Measurements from ENCODE around the gene PHETA1. TPM values are rescaled to one million over a fixed set of nuclear protein-coding genes. Genes with fewer than 3 reads are reported as not detected.
"Not testable (repeated sequence)": the region's sequence is repeated elsewhere in the genome, so short reads cannot be mapped to it uniquely, and the experiment has no call there.

Gene PHETA1
- total and polyA plus RNA-seq, 5 donors from 2014 or later = 0.34 to 2.4 (median 1.1) TPM

DNA sequence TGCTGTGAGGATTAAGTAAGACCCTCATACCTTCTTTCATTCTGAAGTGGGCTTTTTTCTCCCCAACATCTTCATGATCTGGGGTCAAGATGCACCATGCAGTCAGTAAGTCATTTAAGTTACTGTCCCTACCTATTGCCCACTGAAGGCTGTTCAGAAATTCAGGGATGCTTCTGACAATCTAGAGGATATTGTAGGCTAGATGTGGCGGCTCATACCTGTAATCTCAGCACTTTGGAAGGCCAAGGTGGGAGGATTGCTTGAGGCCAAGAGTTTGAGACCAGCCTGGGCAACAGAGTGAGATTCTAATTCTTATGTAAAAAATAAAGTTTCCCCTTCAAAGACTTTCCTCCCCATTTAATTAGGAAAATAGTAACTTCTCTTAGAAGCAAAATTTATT is 28.7 kb downstream of the PHETA1 start:
- Mint-ChIP-seq H3K36me3 (no peaks in the 10 kb centered on the region), H3K27ac (no peak overlapping the region), H3K9me3 (peaks cover 0 to 4% (median 1%) of the 10 kb centered on the region in 7 donors), H3K4me1 (no peaks in the 10 kb centered on the region), H3K4me3 (no peak overlapping the region), H3K27me3 (peaks cover 7% of the 10 kb centered on the region)
- no peaks in the 10 kb centered on the region for H3K36me3 ChIP-seq (ENCODE audit: control insufficient read depth, insufficient read depth, low read length)
- H3K4me3 ChIP-seq (ENCODE audit: low read depth, low read length) = no peak overlapping the region
- H3K27me3 ChIP-seq (ENCODE audit: control insufficient read depth, insufficient read depth, low read length) = no peaks in the 10 kb centered on the region
- no peak overlapping the region for H3K27ac ChIP-seq (ENCODE audit: insufficient read depth, low read length, poor library complexity, severe bottlenecking)
- ATAC-seq (ENCODE audit: low read depth in 2 of 2) = no peak
- no peaks in the 10 kb centered on the region for H3K4me1 ChIP-seq (ENCODE audit: control insufficient read depth, insufficient read depth, low read length, poor library complexity, severe bottlenecking)
- H3K9me3 ChIP-seq (ENCODE audit: control insufficient read depth in 2 of 2, low read length in 2 of 2) = no peaks in the 10 kb centered on the region
- DNase-seq = no peak

DNA sequence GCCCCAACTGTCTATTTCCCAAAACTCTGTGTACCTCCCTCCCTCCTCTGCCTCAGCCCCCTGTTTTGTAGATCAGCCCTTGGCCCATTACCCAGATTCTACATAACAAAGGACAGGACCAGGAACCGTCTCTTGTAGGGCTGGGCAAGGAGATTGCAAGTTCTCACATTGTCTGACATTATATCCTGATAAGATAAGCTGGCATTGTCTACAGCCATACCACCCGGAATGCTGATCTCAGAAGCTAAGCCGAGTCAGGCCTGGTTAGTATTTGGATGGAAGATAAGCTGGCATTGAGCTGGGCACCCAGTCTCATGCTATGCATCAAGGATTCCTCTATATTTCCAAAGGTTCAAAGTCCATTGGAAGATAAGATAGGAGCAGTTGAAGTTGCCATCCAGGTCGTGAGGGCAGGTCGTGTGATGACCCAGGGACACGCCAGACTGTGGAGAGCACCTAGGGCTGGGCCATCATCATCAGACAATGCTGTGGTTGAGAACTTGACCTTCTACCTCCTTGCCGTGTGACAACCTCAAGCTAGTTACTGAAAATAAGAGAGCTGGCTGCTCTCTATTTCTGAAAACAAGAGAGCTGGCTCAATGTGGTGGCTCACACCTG is 29.5 kb downstream of the PHETA1 start:
- Mint-ChIP-seq H3K36me3 (no peaks in the 10 kb centered on the region), H3K4me1 (no peaks in the 10 kb centered on the region), H3K4me3 (no peak overlapping the region), H3K9me3 (peaks cover 0 to 4% (median 1%) of the 10 kb centered on the region in 7 donors), H3K27me3 (peaks cover 7% of the 10 kb centered on the region), H3K27ac (no peak overlapping the region)
- Histone ChIP-seq H3K36me3 (ENCODE audit: control insufficient read depth, insufficient read depth, low read length) (no peaks in the 10 kb centered on the region), H3K4me3 (ENCODE audit: low read depth, low read length) (no peak overlapping the region), H3K9me3 (ENCODE audit: control insufficient read depth in 2 of 2, low read length in 2 of 2) (no peaks in the 10 kb centered on the region), H3K4me1 (ENCODE audit: control insufficient read depth, insufficient read depth, low read length, poor library complexity, severe bottlenecking) (no peaks in the 10 kb centered on the region), H3K27me3 (ENCODE audit: control insufficient read depth, insufficient read depth, low read length) (no peaks in the 10 kb centered on the region), H3K27ac (ENCODE audit: insufficient read depth, low read length, poor library complexity, severe bottlenecking) (no peak overlapping the region)
- DNase-seq = no peak
- ATAC-seq (ENCODE audit: low read depth in 2 of 2) = no peak

DNA sequence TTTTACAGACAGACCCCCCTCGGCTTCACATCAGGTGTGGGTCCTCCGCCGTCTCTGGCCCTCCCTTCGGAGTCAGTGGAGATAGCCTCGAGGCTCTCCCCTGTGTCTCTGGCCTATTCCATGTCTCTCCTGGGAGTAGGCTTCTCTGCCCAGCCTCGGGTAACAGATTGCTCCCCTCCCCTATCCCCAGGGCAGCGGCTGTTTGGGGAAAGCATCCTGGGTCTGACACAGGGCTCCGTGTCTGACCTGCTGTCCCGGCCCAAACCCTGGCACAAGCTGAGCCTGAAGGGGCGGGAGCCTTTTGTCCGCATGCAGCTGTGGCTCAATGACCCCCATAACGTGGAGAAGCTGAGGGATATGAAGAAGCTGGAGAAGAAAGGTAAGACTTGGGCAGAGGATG is 30.8 kb downstream of the PHETA1 start:
- no peak overlapping the region for H3K27ac ChIP-seq (ENCODE audit: insufficient read depth, low read length, poor library complexity, severe bottlenecking)
- Mint-ChIP-seq H3K27ac (no peak overlapping the region), H3K36me3 (no peaks in the 10 kb centered on the region), H3K27me3 (peaks cover 7% of the 10 kb centered on the region), H3K4me3 (no peak overlapping the region), H3K4me1 (no peaks in the 10 kb centered on the region), H3K9me3 (peaks cover 0 to 2% (median 0%) of the 10 kb centered on the region in 7 donors)
- H3K4me3 ChIP-seq (ENCODE audit: low read depth, low read length) = no peak overlapping the region
- no peaks in the 10 kb centered on the region for H3K4me1 ChIP-seq (ENCODE audit: control insufficient read depth, insufficient read depth, low read length, poor library complexity, severe bottlenecking)
- ATAC-seq (ENCODE audit: low read depth in 2 of 2) (no peak), DNase-seq (no peak)
- no peaks in the 10 kb centered on the region for H3K36me3 ChIP-seq (ENCODE audit: control insufficient read depth, insufficient read depth, low read length)
- no peaks in the 10 kb centered on the region for H3K27me3 ChIP-seq (ENCODE audit: control insufficient read depth, insufficient read depth, low read length)
- no peaks in the 10 kb centered on the region for H3K9me3 ChIP-seq (ENCODE audit: control insufficient read depth in 2 of 2, low read length in 2 of 2)

DNA sequence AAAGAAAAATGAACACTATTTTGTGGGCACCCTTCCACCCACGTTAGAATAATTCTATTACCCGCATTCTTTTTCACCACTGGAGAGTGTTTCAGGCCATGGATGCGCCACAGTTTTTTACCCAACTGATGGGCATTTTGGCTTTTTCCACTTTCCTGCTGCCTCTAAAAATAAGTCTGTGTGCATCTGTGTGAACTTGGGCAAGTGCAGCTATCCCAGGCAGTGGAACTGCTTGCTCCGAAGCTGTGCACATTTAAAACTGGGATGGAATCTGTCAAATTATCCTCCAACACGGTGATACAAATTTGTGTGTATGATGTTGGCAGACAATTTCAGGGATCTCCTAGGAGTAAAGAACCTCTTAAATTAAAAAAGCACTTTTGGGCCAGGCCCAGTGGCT is 31.5 kb downstream of the PHETA1 start:
- Histone ChIP-seq H3K4me3 (ENCODE audit: low read depth, low read length) (no peak overlapping the region), H3K27me3 (ENCODE audit: control insufficient read depth, insufficient read depth, low read length) (no peaks in the 10 kb centered on the region), H3K9me3 (ENCODE audit: control insufficient read depth in 2 of 2, low read length in 2 of 2) (no peaks in the 10 kb centered on the region), H3K27ac (ENCODE audit: insufficient read depth, low read length, poor library complexity, severe bottlenecking) (no peak overlapping the region), H3K36me3 (ENCODE audit: control insufficient read depth, insufficient read depth, low read length) (no peaks in the 10 kb centered on the region), H3K4me1 (ENCODE audit: control insufficient read depth, insufficient read depth, low read length, poor library complexity, severe bottlenecking) (no peaks in the 10 kb centered on the region)
- Mint-ChIP-seq H3K4me1 (no peaks in the 10 kb centered on the region), H3K27me3 (peaks cover 9% of the 10 kb centered on the region), H3K9me3 (peaks cover 0 to 2% (median 0%) of the 10 kb centered on the region in 7 donors), H3K36me3 (no peaks in the 10 kb centered on the region), H3K4me3 (no peak overlapping the region), H3K27ac (no peak overlapping the region)
- DNase-seq (no peak), ATAC-seq (ENCODE audit: low read depth in 2 of 2) (no peak)

DNA sequence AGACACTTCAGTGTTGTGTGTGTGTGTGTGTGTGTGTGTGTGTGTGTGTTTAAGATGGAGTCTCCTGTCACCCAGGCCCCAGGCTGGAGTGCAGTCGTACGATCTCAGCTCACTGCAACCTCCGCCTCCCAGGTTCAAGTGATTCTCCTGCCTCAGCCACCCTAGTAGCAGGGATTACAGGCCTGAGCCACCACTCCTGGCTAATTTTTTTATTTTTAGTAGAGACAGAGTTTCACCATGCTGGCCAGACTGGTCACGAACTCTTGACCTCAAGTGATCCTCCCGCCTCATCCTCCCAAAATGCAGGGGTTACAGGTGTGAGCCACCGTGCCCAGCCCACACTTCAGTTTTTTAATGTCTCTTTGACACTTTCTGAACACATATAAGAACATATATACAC is 32.5 kb downstream of the PHETA1 start:
- H3K4me1 ChIP-seq (ENCODE audit: control insufficient read depth, insufficient read depth, low read length, poor library complexity, severe bottlenecking) = not testable (repeated sequence)

DNA sequence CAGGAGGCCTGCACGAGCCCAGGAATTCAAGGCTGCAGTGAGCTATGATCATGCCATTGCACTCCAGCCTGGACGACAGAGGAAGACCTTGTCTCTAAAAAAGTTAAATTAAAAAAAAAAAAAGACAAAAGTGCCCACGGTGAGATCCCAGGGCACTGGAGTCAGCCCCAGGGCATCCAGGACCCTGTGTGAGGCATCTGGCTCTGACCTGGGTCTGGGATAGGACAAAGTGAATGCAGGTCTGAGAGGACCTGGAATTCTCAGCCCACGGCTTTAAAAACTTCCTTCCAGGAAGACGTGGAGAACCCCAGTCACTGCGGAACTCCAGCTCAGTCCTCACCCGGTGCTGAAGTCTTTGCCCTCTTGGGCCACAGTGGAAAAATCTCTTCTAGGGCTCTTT is 33.1 kb downstream of the PHETA1 start:
- H3K4me3 Mint-ChIP-seq = no peak overlapping the region
- Histone ChIP-seq H3K36me3 (ENCODE audit: control insufficient read depth, insufficient read depth, low read length) (no peaks in the 10 kb centered on the region), H3K9me3 (ENCODE audit: control insufficient read depth in 2 of 2, low read length in 2 of 2) (no peaks in the 10 kb centered on the region), H3K27me3 (ENCODE audit: control insufficient read depth, insufficient read depth, low read length) (no peaks in the 10 kb centered on the region), H3K27ac (ENCODE audit: insufficient read depth, low read length, poor library complexity, severe bottlenecking) (no peak overlapping the region), H3K4me3 (ENCODE audit: low read depth, low read length) (no peak overlapping the region), H3K4me1 (ENCODE audit: control insufficient read depth, insufficient read depth, low read length, poor library complexity, severe bottlenecking) (no peaks in the 10 kb centered on the region)
- no peak for DNase-seq
- H3K27me3 Mint-ChIP-seq = peaks cover 12% of the 10 kb centered on the region
- H3K27ac Mint-ChIP-seq = no peak overlapping the region
- no peaks in the 10 kb centered on the region for H3K36me3 Mint-ChIP-seq
- ATAC-seq (ENCODE audit: low read depth in 2 of 2) = no peak
- H3K4me1 Mint-ChIP-seq = peaks cover 0 to 2% (median 0%) of the 10 kb centered on the region in 4 donors
- H3K9me3 Mint-ChIP-seq = peaks cover 0 to 2% (median 0%) of the 10 kb centered on the region in 7 donors

More for the DNA sequence above, 32.5 kb downstream of the PHETA1 start:
- ATAC-seq (ENCODE audit: low read depth in 2 of 2); H3K36me3 Mint-ChIP-seq; H3K27me3 ChIP-seq (ENCODE audit: control insufficient read depth, insufficient read depth, low read length); H3K4me3 ChIP-seq (ENCODE audit: low read depth, low read length); H3K4me3 Mint-ChIP-seq; DNase-seq; H3K27ac ChIP-seq (ENCODE audit: insufficient read depth, low read length, poor library complexity, severe bottlenecking); H3K36me3 ChIP-seq (ENCODE audit: control insufficient read depth, insufficient read depth, low read length); H3K9me3 ChIP-seq (ENCODE audit: control insufficient read depth in 2 of 2, low read length in 2 of 2); H3K4me1 Mint-ChIP-seq; H3K27ac Mint-ChIP-seq; H3K9me3 Mint-ChIP-seq: not testable (repeated sequence)
- peaks cover 12% of the 10 kb centered on the region for H3K27me3 Mint-ChIP-seq

DNA sequence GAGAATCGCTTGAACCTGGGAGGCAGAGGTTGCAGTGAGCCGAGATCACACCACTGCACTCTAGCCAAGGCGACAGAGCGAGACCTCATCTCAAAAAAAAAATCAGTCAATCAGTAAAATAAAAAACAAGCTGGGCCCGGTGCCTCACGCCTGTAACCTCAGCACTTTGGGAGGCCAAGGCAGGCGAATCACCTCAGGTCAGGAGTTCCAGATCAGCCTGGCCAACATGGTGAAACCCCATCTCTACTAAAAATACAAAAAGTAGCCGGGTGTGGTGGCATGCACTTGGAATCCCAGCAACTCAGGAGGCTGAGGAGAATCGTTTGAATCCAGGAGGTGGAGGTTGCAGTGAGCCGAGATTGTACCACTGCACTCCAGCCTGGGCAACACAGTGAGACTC is 33.6 kb downstream of the PHETA1 start:
- H3K9me3 Mint-ChIP-seq; ATAC-seq (ENCODE audit: low read depth in 2 of 2); H3K36me3 Mint-ChIP-seq; H3K9me3 ChIP-seq (ENCODE audit: control insufficient read depth in 2 of 2, low read length in 2 of 2); H3K4me3 Mint-ChIP-seq; H3K27ac ChIP-seq (ENCODE audit: insufficient read depth, low read length, poor library complexity, severe bottlenecking); H3K36me3 ChIP-seq (ENCODE audit: control insufficient read depth, insufficient read depth, low read length); H3K4me3 ChIP-seq (ENCODE audit: low read depth, low read length); DNase-seq; H3K27me3 ChIP-seq (ENCODE audit: control insufficient read depth, insufficient read depth, low read length); H3K4me1 ChIP-seq (ENCODE audit: control insufficient read depth, insufficient read depth, low read length, poor library complexity, severe bottlenecking); H3K4me1 Mint-ChIP-seq; H3K27ac Mint-ChIP-seq: not testable (repeated sequence)
- peaks cover 12% of the 10 kb centered on the region for H3K27me3 Mint-ChIP-seq

DNA sequence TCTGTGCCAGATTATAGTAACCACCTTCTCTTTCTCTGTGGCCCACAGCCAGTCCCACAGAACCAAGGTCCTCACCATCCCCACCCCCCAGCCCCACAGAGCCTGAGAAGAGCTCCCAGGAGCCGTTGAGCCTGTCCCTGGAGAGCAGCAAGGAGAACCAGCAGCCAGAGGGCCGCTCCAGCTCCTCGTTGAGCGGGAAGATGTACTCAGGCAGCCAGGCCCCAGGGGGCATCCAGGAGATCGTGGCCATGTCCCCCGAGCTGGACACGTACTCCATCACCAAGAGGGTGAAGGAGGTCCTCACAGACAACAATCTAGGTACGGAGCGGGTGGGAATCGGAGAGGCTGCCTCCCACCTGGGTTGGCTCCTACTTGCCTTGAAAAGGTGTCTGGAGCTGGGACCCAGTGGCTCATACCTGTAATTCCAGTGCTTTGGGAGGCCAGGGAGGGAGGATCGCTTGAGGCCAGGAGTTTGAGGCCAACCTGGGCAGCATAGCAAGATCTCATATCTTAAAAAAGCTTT is 34.4 kb downstream of the PHETA1 start:
- Histone ChIP-seq H3K9me3 (ENCODE audit: control insufficient read depth in 2 of 2, low read length in 2 of 2) (no peaks in the 10 kb centered on the region), H3K4me1 (ENCODE audit: control insufficient read depth, insufficient read depth, low read length, poor library complexity, severe bottlenecking) (no peaks in the 10 kb centered on the region), H3K36me3 (ENCODE audit: control insufficient read depth, insufficient read depth, low read length) (no peaks in the 10 kb centered on the region), H3K27me3 (ENCODE audit: control insufficient read depth, insufficient read depth, low read length) (no peaks in the 10 kb centered on the region), H3K27ac (ENCODE audit: insufficient read depth, low read length, poor library complexity, severe bottlenecking) (no peak overlapping the region), H3K4me3 (ENCODE audit: low read depth, low read length) (no peak overlapping the region)
- no peak for DNase-seq
- H3K27ac Mint-ChIP-seq = no peak overlapping the region
- peaks cover 0 to 3% (median 0%) of the 10 kb centered on the region in 4 donors for H3K4me1 Mint-ChIP-seq
- ATAC-seq (ENCODE audit: low read depth in 2 of 2) = no peak
- no peaks in the 10 kb centered on the region for H3K36me3 Mint-ChIP-seq
- peaks cover 11% of the 10 kb centered on the region for H3K27me3 Mint-ChIP-seq
- peaks cover 0 to 2% (median 0%) of the 10 kb centered on the region in 7 donors for H3K9me3 Mint-ChIP-seq
- H3K4me3 Mint-ChIP-seq = no peak overlapping the region

Data from CD4-positive, CD25-positive, alpha-beta regulatory T cell (primary cell).